ENCODE results near the gene TRAM2. TPM values are rescaled to one million over a fixed set of nuclear protein-coding genes. Genes with fewer than 3 reads are reported as not detected.

TRAM2 gene
- total and polyA plus RNA-seq, 10 of the 15 experiments (the other 5 are each of a cell fraction or from before 2014, with no cell fraction given): 2.5 to 15.0 (median 11.0) TPM

DNA sequence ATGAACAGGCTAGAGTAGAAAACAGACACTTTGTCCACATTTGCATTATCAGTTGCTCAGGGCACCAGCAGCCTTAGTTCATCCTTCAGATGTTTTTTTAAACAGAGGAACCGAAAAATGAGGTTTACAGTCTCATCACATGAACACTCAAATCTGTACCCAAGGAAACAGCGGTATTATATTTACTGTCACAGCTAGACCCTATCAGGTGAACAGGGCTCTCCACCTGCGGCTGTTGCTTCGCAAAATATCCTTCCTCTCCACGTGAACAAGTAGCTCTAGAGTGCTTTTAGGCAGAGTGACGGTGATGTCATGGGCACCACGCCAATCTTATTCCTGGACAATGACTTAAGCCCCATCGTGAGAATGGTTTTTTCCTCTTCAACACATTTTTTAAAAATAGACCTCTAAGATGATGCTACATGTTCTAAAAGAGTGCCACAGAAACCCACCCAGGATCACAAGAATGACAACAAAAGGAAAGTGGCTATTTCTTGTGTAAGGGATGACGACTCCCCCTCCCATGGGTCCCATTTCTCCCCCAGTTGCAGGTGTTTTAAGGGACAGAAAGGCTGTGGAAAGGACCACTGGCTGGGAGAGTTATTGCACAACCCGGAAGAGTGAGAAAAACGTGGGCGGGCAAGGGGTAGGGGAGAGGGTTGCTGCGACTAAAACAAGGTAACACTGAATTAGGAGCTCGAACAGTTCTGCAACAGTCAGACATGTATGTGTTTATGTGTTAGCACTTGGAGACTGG, 79.0 kb downstream of the TRAM2 start (continued):
- TF ChIP-seq, protein P1, sequence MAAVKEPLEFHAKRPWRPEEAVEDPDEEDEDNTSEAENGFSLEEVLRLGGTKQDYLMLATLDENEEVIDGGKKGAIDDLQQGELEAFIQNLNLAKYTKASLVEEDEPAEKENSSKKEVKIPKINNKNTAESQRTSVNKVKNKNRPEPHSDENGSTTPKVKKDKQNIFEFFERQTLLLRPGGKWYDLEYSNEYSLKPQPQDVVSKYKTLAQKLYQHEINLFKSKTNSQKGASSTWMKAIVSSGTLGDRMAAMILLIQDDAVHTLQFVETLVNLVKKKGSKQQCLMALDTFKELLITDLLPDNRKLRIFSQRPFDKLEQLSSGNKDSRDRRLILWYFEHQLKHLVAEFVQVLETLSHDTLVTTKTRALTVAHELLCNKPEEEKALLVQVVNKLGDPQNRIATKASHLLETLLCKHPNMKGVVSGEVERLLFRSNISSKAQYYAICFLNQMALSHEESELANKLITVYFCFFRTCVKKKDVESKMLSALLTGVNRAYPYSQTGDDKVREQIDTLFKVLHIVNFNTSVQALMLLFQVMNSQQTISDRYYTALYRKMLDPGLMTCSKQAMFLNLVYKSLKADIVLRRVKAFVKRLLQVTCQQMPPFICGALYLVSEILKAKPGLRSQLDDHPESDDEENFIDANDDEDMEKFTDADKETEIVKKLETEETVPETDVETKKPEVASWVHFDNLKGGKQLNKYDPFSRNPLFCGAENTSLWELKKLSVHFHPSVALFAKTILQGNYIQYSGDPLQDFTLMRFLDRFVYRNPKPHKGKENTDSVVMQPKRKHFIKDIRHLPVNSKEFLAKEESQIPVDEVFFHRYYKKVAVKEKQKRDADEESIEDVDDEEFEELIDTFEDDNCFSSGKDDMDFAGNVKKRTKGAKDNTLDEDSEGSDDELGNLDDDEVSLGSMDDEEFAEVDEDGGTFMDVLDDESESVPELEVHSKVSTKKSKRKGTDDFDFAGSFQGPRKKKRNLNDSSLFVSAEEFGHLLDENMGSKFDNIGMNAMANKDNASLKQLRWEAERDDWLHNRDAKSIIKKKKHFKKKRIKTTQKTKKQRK (IDR thresholded peaks at IDR 0.05; ENCODE audit: low read depth, low read length): no peak
- TF ChIP-seq, protein P2, sequence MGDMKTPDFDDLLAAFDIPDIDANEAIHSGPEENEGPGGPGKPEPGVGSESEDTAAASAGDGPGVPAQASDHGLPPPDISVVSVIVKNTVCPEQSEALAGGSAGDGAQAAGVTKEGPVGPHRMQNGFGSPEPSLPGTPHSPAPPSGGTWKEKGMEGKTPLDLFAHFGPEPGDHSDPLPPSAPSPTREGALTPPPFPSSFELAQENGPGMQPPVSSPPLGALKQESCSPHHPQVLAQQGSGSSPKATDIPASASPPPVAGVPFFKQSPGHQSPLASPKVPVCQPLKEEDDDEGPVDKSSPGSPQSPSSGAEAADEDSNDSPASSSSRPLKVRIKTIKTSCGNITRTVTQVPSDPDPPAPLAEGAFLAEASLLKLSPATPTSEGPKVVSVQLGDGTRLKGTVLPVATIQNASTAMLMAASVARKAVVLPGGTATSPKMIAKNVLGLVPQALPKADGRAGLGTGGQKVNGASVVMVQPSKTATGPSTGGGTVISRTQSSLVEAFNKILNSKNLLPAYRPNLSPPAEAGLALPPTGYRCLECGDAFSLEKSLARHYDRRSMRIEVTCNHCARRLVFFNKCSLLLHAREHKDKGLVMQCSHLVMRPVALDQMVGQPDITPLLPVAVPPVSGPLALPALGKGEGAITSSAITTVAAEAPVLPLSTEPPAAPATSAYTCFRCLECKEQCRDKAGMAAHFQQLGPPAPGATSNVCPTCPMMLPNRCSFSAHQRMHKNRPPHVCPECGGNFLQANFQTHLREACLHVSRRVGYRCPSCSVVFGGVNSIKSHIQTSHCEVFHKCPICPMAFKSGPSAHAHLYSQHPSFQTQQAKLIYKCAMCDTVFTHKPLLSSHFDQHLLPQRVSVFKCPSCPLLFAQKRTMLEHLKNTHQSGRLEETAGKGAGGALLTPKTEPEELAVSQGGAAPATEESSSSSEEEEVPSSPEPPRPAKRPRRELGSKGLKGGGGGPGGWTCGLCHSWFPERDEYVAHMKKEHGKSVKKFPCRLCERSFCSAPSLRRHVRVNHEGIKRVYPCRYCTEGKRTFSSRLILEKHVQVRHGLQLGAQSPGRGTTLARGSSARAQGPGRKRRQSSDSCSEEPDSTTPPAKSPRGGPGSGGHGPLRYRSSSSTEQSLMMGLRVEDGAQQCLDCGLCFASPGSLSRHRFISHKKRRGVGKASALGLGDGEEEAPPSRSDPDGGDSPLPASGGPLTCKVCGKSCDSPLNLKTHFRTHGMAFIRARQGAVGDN (IDR thresholded peaks at IDR 0.05): peak; percentile 81
- TF ChIP-seq TCF12 (IDR thresholded peaks at IDR 0.05; ENCODE audit: low read depth, low read length): peak; percentile 90
- no peak for TF ChIP-seq MYC (IDR thresholded peaks at IDR 0.05; ENCODE audit: insufficient read depth, insufficient read length, insufficient replicate concordance, low read length, severe bottlenecking)
- TF ChIP-seq HDAC6 (IDR thresholded peaks at IDR 0.05; ENCODE audit: unreplicated experiment): no peak
- no peak for TF ChIP-seq SREBF1 (IDR thresholded peaks at IDR 0.05; ENCODE audit: low read length)
- TF ChIP-seq, protein P3, sequence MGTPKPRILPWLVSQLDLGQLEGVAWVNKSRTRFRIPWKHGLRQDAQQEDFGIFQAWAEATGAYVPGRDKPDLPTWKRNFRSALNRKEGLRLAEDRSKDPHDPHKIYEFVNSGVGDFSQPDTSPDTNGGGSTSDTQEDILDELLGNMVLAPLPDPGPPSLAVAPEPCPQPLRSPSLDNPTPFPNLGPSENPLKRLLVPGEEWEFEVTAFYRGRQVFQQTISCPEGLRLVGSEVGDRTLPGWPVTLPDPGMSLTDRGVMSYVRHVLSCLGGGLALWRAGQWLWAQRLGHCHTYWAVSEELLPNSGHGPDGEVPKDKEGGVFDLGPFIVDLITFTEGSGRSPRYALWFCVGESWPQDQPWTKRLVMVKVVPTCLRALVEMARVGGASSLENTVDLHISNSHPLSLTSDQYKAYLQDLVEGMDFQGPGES (IDR thresholded peaks at IDR 0.05): no peak
- TF ChIP-seq TARDBP (IDR thresholded peaks at IDR 0.05; ENCODE audit: borderline replicate concordance): peak; percentile 42; the same call in 1 of the 2 replicates
- peak; percentile 94 to 95 for TF ChIP-seq EP300 (IDR thresholded peaks at IDR 0.05; ENCODE audit: borderline replicate concordance in 1 of 2, control insufficient read depth in 1 of 2, low read depth in 2 of 2, low read length in 2 of 2)
- peak; percentile 84 to 91; a peak in 3 of 4 replicates for TF ChIP-seq CEBPB (IDR thresholded peaks at IDR 0.05; ENCODE audit: borderline replicate concordance in 1 of 2, low read depth in 2 of 2, low read length in 2 of 2)
- TF ChIP-seq CHD4 (IDR thresholded peaks at IDR 0.05): no peak
- TF ChIP-seq, protein P4, sequence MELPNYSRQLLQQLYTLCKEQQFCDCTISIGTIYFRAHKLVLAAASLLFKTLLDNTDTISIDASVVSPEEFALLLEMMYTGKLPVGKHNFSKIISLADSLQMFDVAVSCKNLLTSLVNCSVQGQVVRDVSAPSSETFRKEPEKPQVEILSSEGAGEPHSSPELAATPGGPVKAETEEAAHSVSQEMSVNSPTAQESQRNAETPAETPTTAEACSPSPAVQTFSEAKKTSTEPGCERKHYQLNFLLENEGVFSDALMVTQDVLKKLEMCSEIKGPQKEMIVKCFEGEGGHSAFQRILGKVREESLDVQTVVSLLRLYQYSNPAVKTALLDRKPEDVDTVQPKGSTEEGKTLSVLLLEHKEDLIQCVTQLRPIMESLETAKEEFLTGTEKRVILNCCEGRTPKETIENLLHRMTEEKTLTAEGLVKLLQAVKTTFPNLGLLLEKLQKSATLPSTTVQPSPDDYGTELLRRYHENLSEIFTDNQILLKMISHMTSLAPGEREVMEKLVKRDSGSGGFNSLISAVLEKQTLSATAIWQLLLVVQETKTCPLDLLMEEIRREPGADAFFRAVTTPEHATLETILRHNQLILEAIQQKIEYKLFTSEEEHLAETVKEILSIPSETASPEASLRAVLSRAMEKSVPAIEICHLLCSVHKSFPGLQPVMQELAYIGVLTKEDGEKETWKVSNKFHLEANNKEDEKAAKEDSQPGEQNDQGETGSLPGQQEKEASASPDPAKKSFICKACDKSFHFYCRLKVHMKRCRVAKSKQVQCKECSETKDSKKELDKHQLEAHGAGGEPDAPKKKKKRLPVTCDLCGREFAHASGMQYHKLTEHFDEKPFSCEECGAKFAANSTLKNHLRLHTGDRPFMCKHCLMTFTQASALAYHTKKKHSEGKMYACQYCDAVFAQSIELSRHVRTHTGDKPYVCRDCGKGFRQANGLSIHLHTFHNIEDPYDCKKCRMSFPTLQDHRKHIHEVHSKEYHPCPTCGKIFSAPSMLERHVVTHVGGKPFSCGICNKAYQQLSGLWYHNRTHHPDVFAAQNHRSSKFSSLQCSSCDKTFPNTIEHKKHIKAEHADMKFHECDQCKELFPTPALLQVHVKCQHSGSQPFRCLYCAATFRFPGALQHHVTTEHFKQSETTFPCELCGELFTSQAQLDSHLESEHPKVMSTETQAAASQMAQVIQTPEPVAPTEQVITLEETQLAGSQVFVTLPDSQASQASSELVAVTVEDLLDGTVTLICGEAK (IDR thresholded peaks at IDR 0.05; ENCODE audit: borderline replicate concordance): 0 out of 2 replicates have a peak, but pooled peaks have one; percentile 42
- TF ChIP-seq, protein P5, sequence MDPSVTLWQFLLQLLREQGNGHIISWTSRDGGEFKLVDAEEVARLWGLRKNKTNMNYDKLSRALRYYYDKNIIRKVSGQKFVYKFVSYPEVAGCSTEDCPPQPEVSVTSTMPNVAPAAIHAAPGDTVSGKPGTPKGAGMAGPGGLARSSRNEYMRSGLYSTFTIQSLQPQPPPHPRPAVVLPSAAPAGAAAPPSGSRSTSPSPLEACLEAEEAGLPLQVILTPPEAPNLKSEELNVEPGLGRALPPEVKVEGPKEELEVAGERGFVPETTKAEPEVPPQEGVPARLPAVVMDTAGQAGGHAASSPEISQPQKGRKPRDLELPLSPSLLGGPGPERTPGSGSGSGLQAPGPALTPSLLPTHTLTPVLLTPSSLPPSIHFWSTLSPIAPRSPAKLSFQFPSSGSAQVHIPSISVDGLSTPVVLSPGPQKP (IDR thresholded peaks at IDR 0.05; ENCODE audit: low read depth, low read length): no peak
- TF ChIP-seq NRF1 (conservative IDR thresholded peaks at IDR 0.05; ENCODE audit: low read depth, low read length): no peak
